HG03196 (cell line): ENCODE data around the gene GTF2IRD1.
A peak's percentile ranks its signal among the peaks of the same experiment; 100 is the strongest.
"Not testable (repeated sequence)": the region's sequence is repeated elsewhere in the genome, so short reads cannot be mapped to it uniquely, and the experiment has no call there.

Experiments
- ATAC-seq: cut with Tn5 transposase; IDR thresholded peaks from one replicate; pipeline ENCODE4 v1.9.1; 2021; ENCODE audit not compliant: unreplicated experiment

GTF2IRD1 gene

GRCh38 chr7:74627661-74628411, 174.1 kb downstream of the GTF2IRD1 start:
- no peak for ATAC-seq

- no peak for ATAC-seq
Observed at GRCh38 chr7:74632505-74632904, 178.8 kb downstream of the GTF2IRD1 start.

- no peak for ATAC-seq
Observed at GRCh38 chr7:74633451-74633921, 179.8 kb downstream of the GTF2IRD1 start.

GRCh38 chr7:74637745-74638144, 184.0 kb downstream of the GTF2IRD1 start:
- ATAC-seq: no peak

- ATAC-seq: peak; percentile 80
Observed at GRCh38 chr7:74650055-74650454, 196.3 kb downstream of the GTF2IRD1 start.

- ATAC-seq: peak; percentile 45
Observed at GRCh38 chr7:74650493-74651132, 196.9 kb downstream of the GTF2IRD1 start.

GRCh38 chr7:74651133-74651504, 197.4 kb downstream of the GTF2IRD1 start:
- ATAC-seq: not testable (repeated sequence)
